Lung microvascular endothelial cell (primary cell): ENCODE measurements around the gene CPA5. TPM values are rescaled to one million over a fixed set of nuclear protein-coding genes. Genes with fewer than 3 reads are reported as not detected.

Experiments
- DNase-seq, 2 donors: peaks; one replicate each; pipeline versions ENCODE4 v3.0.0 to v3.0.0-alpha.2; 2010; ENCODE audit warnings: low read depth in 2 of 2
- total RNA-seq: library from RNA; depleted of rRNA; stranded (reverse); fragments of >200 nt; gene quantifications from 2 replicates; pipeline ENCODE4 v1.2.1, GENCODE V29; 2014

The CPA5 gene
- total RNA-seq, 1 donor from 2014 or later: not detected

- DNase-seq: no peak
Observed at GRCh38 chr7:130377178-130377577, 32.6 kb downstream of the CPA5 start.

GRCh38 chr7:130379019-130379418 lies 34.4 kb downstream of the CPA5 start:
- no peak for DNase-seq

DNA sequence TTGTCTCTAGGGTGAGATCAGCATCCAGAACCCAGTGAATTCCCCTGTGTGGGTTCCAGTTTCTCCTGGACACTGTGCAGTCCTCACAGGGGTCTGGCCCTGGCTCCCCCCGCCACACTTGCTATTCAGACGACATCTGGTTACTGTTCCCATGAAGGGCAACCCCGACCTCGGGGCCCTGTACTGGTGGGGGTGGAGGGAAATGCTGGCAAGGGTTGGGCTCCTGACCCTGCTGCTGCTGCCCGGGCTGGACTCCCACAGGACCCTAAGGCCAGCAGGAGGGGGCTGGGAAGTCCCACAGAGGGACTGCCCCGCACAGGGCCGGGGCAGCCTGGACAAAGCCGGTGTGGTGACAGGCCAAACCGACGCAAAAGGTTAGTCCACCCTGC lies 34.9 kb downstream of the CPA5 start:
- no peak for DNase-seq

DNA sequence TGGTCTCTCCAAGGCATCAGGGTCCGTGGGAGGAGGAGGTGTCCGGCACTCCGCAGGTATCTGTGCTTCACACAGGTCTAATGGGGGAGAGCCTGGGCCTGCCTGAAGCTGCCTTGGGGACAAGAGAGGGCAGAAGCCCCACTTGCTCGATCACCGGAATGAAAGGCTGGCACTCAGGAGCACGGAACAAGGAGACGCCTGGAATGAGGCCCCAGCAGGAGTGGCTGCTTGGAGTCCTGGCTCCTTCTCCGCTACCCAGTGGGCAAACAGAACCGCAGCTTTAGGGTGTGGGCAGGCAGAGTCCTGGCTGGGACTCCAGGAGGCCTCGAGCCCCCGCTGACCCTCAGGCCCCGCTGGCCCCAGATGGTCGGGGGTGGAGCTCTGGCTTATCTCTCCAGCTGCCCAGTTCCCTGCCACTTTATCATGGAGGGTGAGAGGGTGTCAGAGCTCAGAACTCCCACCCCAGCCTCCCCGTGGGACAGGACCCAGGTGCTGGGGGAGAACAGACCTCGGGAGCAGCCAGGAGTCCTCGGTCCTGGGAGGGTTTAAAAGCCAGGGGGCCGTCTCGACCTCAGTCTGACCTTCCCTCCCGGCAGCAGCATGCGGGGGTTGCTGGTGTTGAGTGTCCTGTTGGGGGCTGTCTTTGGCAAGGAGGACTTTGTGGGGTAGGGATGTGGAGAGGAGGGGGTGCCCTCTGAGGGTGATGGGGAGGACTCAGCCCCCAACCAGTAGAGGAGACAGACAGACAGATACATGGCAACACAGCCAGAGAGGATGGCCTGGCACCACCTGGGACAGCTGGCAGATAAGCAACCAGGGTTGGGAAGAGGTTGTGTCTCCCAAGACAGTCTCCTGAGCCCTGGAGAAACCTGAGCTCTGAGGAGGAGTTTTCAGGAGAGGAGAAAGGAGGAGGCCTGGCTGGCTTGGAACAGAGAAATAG lies 35.6 kb downstream of the CPA5 start, which contains the start of gene CPA1:
CPA1 (plus strand) TSS at position 574 of the 940 bp plus-strand sequence; CDS start at position 601, 27 bp downstream.
- no peak for DNase-seq

DNA sequence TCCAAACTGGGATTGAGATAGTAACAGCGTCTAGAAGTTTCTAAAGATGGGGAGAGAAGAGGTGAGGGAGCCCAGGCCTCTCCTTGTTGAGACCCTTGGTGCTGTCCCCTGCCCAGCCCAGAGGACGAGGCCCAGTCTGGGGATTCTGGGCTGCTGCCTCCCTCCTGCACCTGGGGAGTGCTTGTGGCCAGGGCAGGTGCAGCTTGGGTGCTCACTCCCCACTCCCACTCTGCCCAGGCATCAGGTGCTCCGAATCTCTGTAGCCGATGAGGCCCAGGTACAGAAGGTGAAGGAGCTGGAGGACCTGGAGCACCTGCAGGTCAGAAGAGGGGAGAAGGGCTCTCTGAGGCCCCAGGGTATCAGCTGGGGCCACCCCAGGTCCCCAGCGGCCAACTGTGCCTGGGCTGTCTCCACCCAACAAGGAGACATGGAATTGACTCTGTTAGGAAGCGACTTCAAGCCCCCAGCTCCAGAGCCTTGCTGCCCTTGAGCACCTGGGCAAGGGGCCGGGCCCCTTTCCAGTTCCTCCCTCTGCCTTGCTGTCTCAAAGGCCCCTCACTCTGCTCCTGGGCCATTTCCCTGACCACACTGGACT lies 36.3 kb downstream of the CPA5 start:
- DNase-seq: no peak

- no peak for DNase-seq
Observed at GRCh38 chr7:130381468-130382312, 37.1 kb downstream of the CPA5 start.

DNA sequence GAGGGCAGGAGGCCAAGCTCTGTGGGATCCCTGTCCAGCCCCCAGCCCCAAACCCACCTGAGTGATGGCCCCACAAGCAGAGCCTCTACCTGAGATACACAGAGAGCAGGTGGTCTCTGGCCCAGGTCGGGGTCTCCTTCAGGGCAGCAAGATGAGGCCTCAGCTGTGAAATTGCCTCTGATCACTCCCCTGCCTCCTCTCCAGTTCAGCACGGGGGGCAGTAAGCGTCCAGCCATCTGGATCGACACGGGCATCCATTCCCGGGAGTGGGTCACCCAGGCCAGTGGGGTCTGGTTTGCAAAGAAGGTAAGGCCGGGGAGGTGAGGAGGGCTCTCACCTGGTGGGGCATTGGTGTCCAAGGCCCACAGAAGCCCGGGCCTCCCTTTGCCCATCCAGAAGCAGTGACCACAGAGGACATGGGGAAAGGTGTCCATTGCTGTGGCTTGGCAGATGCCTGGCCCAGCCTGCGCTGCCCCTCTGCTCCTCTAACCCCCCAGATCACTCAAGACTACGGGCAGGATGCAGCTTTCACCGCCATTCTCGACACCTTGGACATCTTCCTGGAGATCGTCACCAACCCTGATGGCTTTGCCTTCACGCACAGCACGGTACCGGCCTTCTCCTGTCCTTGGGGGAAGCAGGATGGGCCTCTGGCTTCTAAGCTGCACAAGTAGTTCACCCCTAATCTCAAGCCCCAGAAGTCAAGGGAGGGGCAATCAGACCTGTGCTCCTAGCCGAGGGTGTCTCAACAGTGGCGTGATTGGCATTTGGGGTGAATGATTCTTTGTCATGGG lies 38.8 kb downstream of the CPA5 start:
- no peak for DNase-seq

- DNase-seq: peak in 1 of 2 donors; percentile 34
Observed at GRCh38 chr7:130384371-130384801, 39.8 kb downstream of the CPA5 start.

DNA sequence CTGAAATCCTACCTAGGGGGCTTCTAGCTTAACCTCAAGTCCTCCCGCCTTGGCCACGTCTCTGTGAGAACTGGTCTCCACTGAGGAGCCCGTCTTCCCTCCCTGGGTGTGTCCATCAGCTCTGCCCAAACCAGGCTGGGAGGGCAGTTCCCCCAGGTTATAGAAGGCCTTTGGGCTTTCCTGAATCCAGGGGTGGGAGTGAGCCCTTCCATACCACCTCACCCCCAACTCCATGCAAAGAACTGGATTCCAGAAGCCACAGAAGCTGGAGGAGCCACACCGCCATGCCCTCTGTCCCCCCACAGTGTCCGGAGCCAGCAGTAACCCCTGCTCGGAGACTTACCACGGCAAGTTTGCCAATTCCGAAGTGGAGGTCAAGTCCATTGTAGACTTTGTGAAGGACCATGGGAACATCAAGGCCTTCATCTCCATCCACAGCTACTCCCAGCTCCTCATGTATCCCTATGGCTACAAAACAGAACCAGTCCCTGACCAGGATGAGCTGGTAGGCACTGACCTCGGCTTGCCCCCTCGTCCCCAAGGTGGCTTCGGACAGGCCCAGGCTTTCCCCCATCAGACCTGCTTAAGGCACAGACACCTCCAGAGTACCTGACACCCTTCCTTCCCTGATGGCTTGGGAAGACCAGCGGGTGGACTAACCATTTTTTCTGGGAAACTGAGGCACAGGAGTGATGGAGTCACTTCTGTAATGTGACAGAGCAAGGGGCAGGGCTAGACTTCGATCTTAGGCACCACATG lies 40.4 kb downstream of the CPA5 start:
- no peak for DNase-seq

GRCh38 chr7:130385600-130386066 lies 41.0 kb downstream of the CPA5 start:
- DNase-seq: no peak

GRCh38 chr7:130386876-130387275 lies 42.3 kb downstream of the CPA5 start:
- DNase-seq: no peak

- DNase-seq: no peak
Observed at GRCh38 chr7:130387306-130387627, 42.7 kb downstream of the CPA5 start.

DNA sequence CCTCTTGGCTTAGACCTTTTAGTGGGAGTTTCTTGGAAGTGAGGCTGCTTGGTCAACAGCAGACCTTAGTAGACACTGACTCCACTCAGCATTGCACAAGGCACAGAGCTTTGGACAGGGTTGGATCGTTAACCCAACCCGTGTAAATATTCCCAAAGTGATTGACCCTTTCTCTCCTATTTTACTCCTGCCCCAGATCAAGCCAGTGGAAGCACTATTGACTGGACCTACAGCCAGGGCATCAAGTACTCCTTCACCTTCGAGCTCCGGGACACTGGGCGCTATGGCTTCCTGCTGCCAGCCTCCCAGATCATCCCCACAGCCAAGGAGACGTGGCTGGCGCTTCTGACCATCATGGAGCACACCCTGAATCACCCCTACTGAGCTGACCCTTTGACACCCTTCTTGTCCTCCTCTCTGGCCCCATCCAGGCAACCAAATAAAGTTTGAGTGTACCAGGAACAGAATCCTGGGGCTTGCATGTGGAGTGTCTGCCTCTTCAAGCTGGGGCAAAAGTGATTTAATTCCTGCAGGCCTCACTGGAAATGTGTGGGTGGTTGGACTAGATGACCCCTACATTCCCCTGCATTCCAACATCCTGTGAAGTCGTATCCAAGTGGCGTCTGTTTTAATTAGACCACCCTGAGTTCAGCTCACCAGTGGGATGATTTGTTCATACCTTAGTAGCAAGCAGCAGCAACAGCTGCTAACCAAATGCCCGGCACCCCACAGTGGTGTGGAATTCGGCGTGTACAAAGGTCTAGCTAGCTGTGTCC lies 43.2 kb downstream of the CPA5 start:
- no peak for DNase-seq

DNA sequence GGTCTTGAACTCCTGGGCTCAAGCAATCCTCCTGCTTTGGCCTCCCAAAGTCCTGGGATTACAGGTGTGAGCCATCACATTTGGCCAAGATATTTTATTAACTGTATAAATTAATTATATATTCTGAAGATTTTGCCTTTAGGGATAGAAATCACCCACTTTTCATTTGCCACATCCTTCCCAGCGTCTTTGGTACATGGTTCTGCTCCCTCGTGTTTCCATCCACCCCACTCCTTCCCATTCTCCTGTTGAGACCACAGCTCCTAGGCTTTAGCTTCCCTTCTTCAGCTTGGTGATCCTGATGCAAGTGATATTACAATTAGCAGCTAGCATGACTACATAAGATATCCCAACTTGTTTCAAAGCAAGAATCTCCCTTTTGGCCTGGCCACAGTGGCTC lies 44.1 kb downstream of the CPA5 start:
- DNase-seq: no peak

GRCh38 chr7:130390486-130390885 lies 45.9 kb downstream of the CPA5 start:
- no peak for DNase-seq

DNA sequence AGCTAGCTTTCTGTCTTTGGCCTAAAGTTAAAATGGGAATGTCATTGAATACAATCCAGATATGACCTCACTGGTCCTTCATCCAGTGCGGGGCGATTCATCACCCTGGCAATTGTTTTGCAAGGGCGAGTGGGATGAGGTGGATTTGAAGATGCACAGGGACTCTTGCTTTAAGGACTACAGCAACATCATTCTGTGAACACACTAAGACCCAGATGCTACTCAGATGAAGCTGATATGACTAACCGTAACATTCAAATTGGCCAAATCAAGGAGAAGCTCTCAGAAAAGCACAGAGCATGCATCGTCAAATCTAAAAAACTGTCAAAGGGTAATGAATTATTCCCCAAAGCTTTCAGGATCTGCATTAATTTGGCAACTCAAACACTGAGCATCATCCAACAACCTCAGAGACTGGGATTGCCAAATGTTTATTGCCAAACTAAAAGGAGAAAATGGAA lies 48.5 kb downstream of the CPA5 start:
- no peak for DNase-seq

GRCh38 chr7:130393841-130394411 lies 49.3 kb downstream of the CPA5 start:
- no peak for DNase-seq

DNA sequence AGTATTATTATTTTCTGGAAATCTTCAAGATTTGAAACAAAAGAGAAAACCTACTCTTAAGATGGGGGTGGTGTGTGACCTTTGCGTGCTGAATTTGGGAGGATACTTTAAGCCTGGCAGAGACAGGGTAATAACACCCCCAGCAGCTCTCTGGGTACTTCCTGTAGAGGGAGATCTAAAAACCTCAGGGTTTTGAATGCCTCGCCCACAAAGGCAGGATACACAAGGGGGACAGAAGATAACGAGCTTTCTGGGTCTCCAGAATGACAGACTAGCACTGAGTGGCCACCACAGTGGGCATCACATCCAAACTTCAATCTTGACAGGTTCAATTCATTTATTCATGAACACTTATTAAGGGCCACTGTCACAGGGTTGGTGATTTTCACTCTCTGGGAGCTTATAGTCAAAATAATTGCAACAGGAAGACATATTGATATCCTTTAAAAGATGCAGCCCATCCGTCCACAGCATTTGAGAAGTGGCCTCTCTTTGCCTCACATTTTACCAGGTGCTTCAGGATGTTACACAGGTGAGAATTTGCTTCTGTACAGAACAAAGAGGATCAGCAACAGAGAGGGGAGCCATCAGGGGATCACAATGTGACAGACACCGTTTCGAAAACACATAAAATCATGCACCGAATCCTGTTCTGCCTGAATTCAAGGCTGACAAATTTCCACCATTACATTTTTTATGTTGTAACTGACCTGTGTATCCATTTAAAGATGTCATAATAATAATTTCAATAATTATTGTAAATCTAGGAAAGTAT lies 50.0 kb downstream of the CPA5 start:
- DNase-seq: no peak
